HEK293 (cell line): ENCODE results near the gene ME3.

ENCODE experiments used
- CTCF ChIA-PET: fragments of 350-600 bp; formaldehyde crosslinking; extraction: SDS; loops from one replicate; lab custom pipeline; 2021; ENCODE audit warnings: antibody characterized with exemption; lab: Yijun Ruan, JAX
- POLR2A ChIA-PET: fragments of 300-600 bp; formaldehyde crosslinking; extraction: SDS; loops from one replicate; lab custom pipeline; 2020; ENCODE audit warnings: antibody characterized with exemption, inconsistent platforms; lab: Yijun Ruan, JAX
- H3K27ac ChIP-seq: fragments of 200-500 bp; sonication (Bioruptor generic); 2 replicates; pipeline ENCODE4 v1.5.1; 2014; ENCODE audit warnings: low read depth, low read length, control low read depth, inconsistent platforms; ENCODE audit errors: extremely low read depth
- H3K36me3 ChIP-seq, 2 experiments: fragments of 200-500 bp in 1 of 2; sonication (Bioruptor generic) in 1 of 2; 1 replicate in 1 of 2; 2 replicates in 1 of 2; pipeline ENCODE4 v1.5.1; 2014 to 2017; ENCODE audit warnings: inconsistent platforms in 2 of 2, low read length in 2 of 2; ENCODE audit not compliant: control insufficient read depth in 2 of 2, insufficient read depth in 1 of 2
- H3K4me1 ChIP-seq: fragments of 200-500 bp; sonication (Bioruptor generic); 2 replicates; pipeline ENCODE4 v1.5.1; 2014; ENCODE audit warnings: mild to moderate bottlenecking, low read length, inconsistent platforms; ENCODE audit not compliant: control insufficient read depth, insufficient read depth
- H3K4me3 ChIP-seq: 2 replicates; pipeline ENCODE4 v1.5.1; 2011; ENCODE audit warnings: low read depth, mild to moderate bottlenecking, control low read depth, low read length, moderate library complexity
- H3K9me3 ChIP-seq: fragments of 200-500 bp; sonication (Bioruptor generic); 2 replicates; pipeline ENCODE4 v1.5.1; 2014; ENCODE audit warnings: low read depth, low read length, inconsistent platforms; ENCODE audit not compliant: control insufficient read depth, insufficient read depth
- HOXA7 ChIP-seq: sonication (generic); formaldehyde crosslinking; IDR thresholded peaks from 2 replicates; pipeline ENCODE4 v1.8.1; 2022; ENCODE audit warnings: missing genetic modification reagents, borderline replicate concordance
- IKZF3 ChIP-seq: fragments of 450-650 bp; IDR thresholded peaks from 2 replicates; pipeline ENCODE4 v1.5.0; 2018; ENCODE audit warnings: missing biosample characterization, mild to moderate bottlenecking, missing genetic modification characterization, moderate library complexity
- RBAK ChIP-seq: fragments of 450-650 bp; formaldehyde crosslinking; IDR thresholded peaks from 2 replicates; pipeline ENCODE4 v1.5.1; 2016; ENCODE audit warnings: missing biosample characterization, missing genetic modification characterization
- REST ChIP-seq: fragments of 450-650 bp; formaldehyde crosslinking; IDR thresholded peaks from 2 replicates; pipeline ENCODE4 v1.5.1; 2016; ENCODE audit warnings: missing biosample characterization, missing genetic modification characterization
- SETDB1 ChIP-seq: IDR thresholded peaks from one replicate; pipeline ENCODE4 v1.6.1; 2017; ENCODE audit warnings: mild to moderate bottlenecking, low read length, moderate library complexity, mixed read lengths; ENCODE audit not compliant: insufficient read length
- SP7 ChIP-seq: fragments of 450-650 bp; formaldehyde crosslinking; IDR thresholded peaks from 2 replicates; pipeline ENCODE4 v1.5.1; 2016; ENCODE audit warnings: missing biosample characterization, missing genetic modification characterization
- WT1 ChIP-seq: fragments of 450-650 bp; formaldehyde crosslinking; IDR thresholded peaks from 2 replicates; pipeline ENCODE4 v1.5.1; 2016; ENCODE audit warnings: missing biosample characterization, missing genetic modification characterization
- ZBTB48 ChIP-seq: fragments of 450-650 bp; formaldehyde crosslinking; IDR thresholded peaks from 2 replicates; pipeline ENCODE4 v1.5.1; 2016; ENCODE audit warnings: missing biosample characterization, missing genetic modification characterization
- ZFP41 ChIP-seq: fragments of 450-650 bp; formaldehyde crosslinking; IDR thresholded peaks from 2 replicates; pipeline ENCODE4 v1.5.1; 2016; ENCODE audit warnings: missing biosample characterization, missing genetic modification characterization, borderline replicate concordance
- ZNF18 ChIP-seq: fragments of 450-650 bp; formaldehyde crosslinking; IDR thresholded peaks from 2 replicates; pipeline ENCODE4 v1.5.1; 2016; ENCODE audit warnings: missing biosample characterization, missing genetic modification characterization
- ZNF280D ChIP-seq: fragments of 450-650 bp; formaldehyde crosslinking; IDR thresholded peaks from 2 replicates; pipeline ENCODE4 v1.5.1; 2016; ENCODE audit warnings: missing biosample characterization, missing genetic modification characterization
- ZNF335 ChIP-seq: fragments of 450-650 bp; formaldehyde crosslinking; conservative IDR thresholded peaks from 2 replicates; pipeline ENCODE4 v1.5.1; 2016; ENCODE audit warnings: missing biosample characterization, missing genetic modification characterization
- ZNF416 ChIP-seq: fragments of 450-650 bp; formaldehyde crosslinking; IDR thresholded peaks from 2 replicates; pipeline ENCODE4 v1.5.1; 2016; ENCODE audit warnings: missing biosample characterization, missing genetic modification characterization
- ZNF501 ChIP-seq: fragments of 450-650 bp; formaldehyde crosslinking; IDR thresholded peaks from 2 replicates; pipeline ENCODE4 v1.5.1; 2016; ENCODE audit warnings: missing biosample characterization, missing genetic modification characterization
- ZNF530 ChIP-seq: fragments of 450-650 bp; formaldehyde crosslinking; IDR thresholded peaks from 2 replicates; pipeline ENCODE4 v1.5.1; 2016; ENCODE audit warnings: low read depth, missing biosample characterization, missing genetic modification characterization
- ZNF549 ChIP-seq: fragments of 450-650 bp; IDR thresholded peaks from 2 replicates; pipeline ENCODE4 v1.5.1; 2018; ENCODE audit warnings: missing biosample characterization, missing genetic modification characterization, mild to moderate bottlenecking, inconsistent platforms, moderate library complexity
- ZNF623 ChIP-seq: fragments of 450-650 bp; formaldehyde crosslinking; IDR thresholded peaks from 2 replicates; pipeline ENCODE4 v1.5.1; 2016; ENCODE audit warnings: missing biosample characterization, missing genetic modification characterization
- ZNF629 ChIP-seq: fragments of 450-650 bp; formaldehyde crosslinking; IDR thresholded peaks from 2 replicates; pipeline ENCODE4 v1.5.1; 2017; ENCODE audit warnings: missing biosample characterization, missing genetic modification characterization
- ZNF843 ChIP-seq: fragments of 450-650 bp; formaldehyde crosslinking; IDR thresholded peaks from 2 replicates; pipeline ENCODE4 v1.5.1; 2016; ENCODE audit warnings: missing biosample characterization, missing genetic modification characterization
- ZSCAN16 ChIP-seq: fragments of 450-650 bp; formaldehyde crosslinking; IDR thresholded peaks from 2 replicates; pipeline ENCODE4 v1.5.1; 2016; ENCODE audit warnings: missing biosample characterization, missing genetic modification characterization
- TF ChIP-seq, protein P1 (sequence below): fragments of 450-650 bp; formaldehyde crosslinking; IDR thresholded peaks from 2 replicates; pipeline ENCODE4 v1.5.1; 2016; ENCODE audit warnings: missing biosample characterization, missing genetic modification characterization

ME3 gene

GRCh38 chr11:86444981-86445380, 227.4 kb downstream of the ME3 start:
- Histone ChIP-seq H3K27ac (no peak overlapping the region), H3K4me3 (no peak overlapping the region), H3K36me3 (no peaks in the 10 kb centered on the region), H3K4me1 (no peaks in the 10 kb centered on the region), H3K9me3 (no peaks in the 10 kb centered on the region)
- ChIA-PET POLR2A (no interaction called here), CTCF (interaction anchor here (0.7 to 1.7 kb wide), 2 partner anchors 10 to 25 kb away, joined by 3 to 6 read pairs; no protein-coding TSS in a partner anchor)
- TF ChIP-seq ZNF549 (tag by site-specific recombination) = no peak
- no peak for TF ChIP-seq SP7 (tag by site-specific recombination)
- no peak for TF ChIP-seq ZNF623 (tag by site-specific recombination)
- TF ChIP-seq ZNF335 (tag by site-specific recombination) = no peak
- TF ChIP-seq HOXA7 = no peak
- no peak for TF ChIP-seq SETDB1

- CTCF ChIA-PET = no interaction called here
- no peak for TF ChIP-seq ZFP41
- TF ChIP-seq ZNF280D = no peak
- TF ChIP-seq IKZF3 (tag by site-specific recombination) = no peak
- TF ChIP-seq RBAK (tag by site-specific recombination) = no peak
- TF ChIP-seq ZBTB48 = no peak
- TF ChIP-seq ZNF18 = no peak
- TF ChIP-seq REST (tag by site-specific recombination) = no peak
- no peak for TF ChIP-seq ZNF629 (tag by site-specific recombination)
- no peak for TF ChIP-seq ZNF501 (tag by site-specific recombination)
- no peak for TF ChIP-seq ZNF530 (tag by site-specific recombination)
- TF ChIP-seq, protein P1, sequence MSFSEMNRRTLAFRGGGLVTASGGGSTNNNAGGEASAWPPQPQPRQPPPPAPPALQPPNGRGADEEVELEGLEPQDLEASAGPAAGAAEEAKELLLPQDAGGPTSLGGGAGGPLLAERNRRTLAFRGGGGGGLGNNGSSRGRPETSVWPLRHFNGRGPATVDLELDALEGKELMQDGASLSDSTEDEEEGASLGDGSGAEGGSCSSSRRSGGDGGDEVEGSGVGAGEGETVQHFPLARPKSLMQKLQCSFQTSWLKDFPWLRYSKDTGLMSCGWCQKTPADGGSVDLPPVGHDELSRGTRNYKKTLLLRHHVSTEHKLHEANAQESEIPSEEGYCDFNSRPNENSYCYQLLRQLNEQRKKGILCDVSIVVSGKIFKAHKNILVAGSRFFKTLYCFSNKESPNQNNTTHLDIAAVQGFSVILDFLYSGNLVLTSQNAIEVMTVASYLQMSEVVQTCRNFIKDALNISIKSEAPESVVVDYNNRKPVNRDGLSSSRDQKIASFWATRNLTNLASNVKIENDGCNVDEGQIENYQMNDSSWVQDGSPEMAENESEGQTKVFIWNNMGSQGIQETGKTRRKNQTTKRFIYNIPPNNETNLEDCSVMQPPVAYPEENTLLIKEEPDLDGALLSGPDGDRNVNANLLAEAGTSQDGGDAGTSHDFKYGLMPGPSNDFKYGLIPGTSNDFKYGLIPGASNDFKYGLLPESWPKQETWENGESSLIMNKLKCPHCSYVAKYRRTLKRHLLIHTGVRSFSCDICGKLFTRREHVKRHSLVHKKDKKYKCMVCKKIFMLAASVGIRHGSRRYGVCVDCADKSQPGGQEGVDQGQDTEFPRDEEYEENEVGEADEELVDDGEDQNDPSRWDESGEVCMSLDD (tag by site-specific recombination) = no peak
- TF ChIP-seq ZNF416 (tag by site-specific recombination) = no peak
- TF ChIP-seq ZSCAN16 (tag by site-specific recombination) = no peak
- TF ChIP-seq WT1 (tag by site-specific recombination) = no peak
- TF ChIP-seq ZNF843 (tag by site-specific recombination) = no peak
- TF ChIP-seq, all 188 proteins: peak for 0
- POLR2A ChIA-PET = no interaction called here
- H3K27ac ChIP-seq = no peak overlapping the region
- H3K4me3 ChIP-seq = no peak overlapping the region
- no peaks in the 10 kb centered on the region for H3K4me1 ChIP-seq
- H3K9me3 ChIP-seq = no peaks in the 10 kb centered on the region
- H3K36me3 ChIP-seq = no peaks in the 10 kb centered on the region
These were observed 229.0 kb downstream of the ME3 start for GRCh38 chr11:86443415-86443814.
